Mesenchymal stem cell (in vitro differentiated cells and primary cell): Measurements from ENCODE around the gene IGFBP7.

Experiments used
- DNase-seq: peaks from one replicate; pipeline ENCODE4 v3.0.0-alpha.2; 2013
- H2AFZ ChIP-seq: one replicate; pipeline ENCODE4 v1.6.1; 2013; ENCODE audit warnings: low read depth, mild to moderate bottlenecking, control low read depth, inconsistent platforms, low read length, moderate library complexity
- H2AK5ac ChIP-seq: 2 replicates; pipeline ENCODE4 v1.6.1; 2013; ENCODE audit warnings: low read length, moderate library complexity, mild to moderate bottlenecking, inconsistent platforms; ENCODE audit not compliant: severe bottlenecking
- H2BK120ac ChIP-seq: one replicate; pipeline ENCODE4 v1.6.1; 2013; ENCODE audit warnings: low read depth, mild to moderate bottlenecking, inconsistent platforms, low read length, moderate library complexity
- H2BK12ac ChIP-seq, 2 experiments: one replicate each; pipeline ENCODE4 v1.6.1; 2013; ENCODE audit warnings: inconsistent platforms in 2 of 2, low read length in 2 of 2, mild to moderate bottlenecking in 2 of 2, moderate library complexity in 2 of 2, control low read depth in 1 of 2
- H2BK15ac ChIP-seq: one replicate; pipeline ENCODE4 v1.6.1; 2013; ENCODE audit warnings: mild to moderate bottlenecking, low read depth, inconsistent platforms; ENCODE audit not compliant: poor library complexity, severe bottlenecking
- H2BK5ac ChIP-seq: 2 replicates; pipeline ENCODE4 v1.6.1; 2013; ENCODE audit warnings: low read depth, mild to moderate bottlenecking, low read length, control low read depth, inconsistent platforms; ENCODE audit not compliant: poor library complexity, severe bottlenecking
- H3K14ac ChIP-seq, 2 experiments: one replicate each; pipeline ENCODE4 v1.6.1; 2013; ENCODE audit warnings: inconsistent platforms in 2 of 2, low read length in 2 of 2, control low read depth in 1 of 2, mild to moderate bottlenecking in 1 of 2, moderate library complexity in 1 of 2
- H3K18ac ChIP-seq, 2 experiments: one replicate each; pipeline ENCODE4 v1.6.1; 2013; ENCODE audit warnings: inconsistent platforms in 2 of 2, low read length in 2 of 2, control low read depth in 1 of 2, low read depth in 1 of 2, mild to moderate bottlenecking in 1 of 2
- H3K23ac ChIP-seq, 2 experiments: one replicate each; pipeline ENCODE4 v1.6.1; 2013; ENCODE audit warnings: inconsistent platforms in 2 of 2, low read length in 2 of 2, mild to moderate bottlenecking in 2 of 2, moderate library complexity in 2 of 2, control low read depth in 1 of 2
- H3K27ac ChIP-seq: 2 replicates; pipeline ENCODE4 v1.5.1; 2013; ENCODE audit warnings: mild to moderate bottlenecking, moderate library complexity, low read length, control low read depth, inconsistent platforms; ENCODE audit not compliant: poor library complexity, severe bottlenecking
- H3K27me3 ChIP-seq, 2 experiments: 2 replicates each; pipeline versions ENCODE4 v1.6.1 to v1.7.0; 2013; ENCODE audit warnings: low read length in 2 of 2, mild to moderate bottlenecking in 2 of 2, moderate library complexity in 2 of 2, control low read depth in 1 of 2, inconsistent platforms in 1 of 2; ENCODE audit not compliant: control insufficient read depth in 1 of 2, insufficient read depth in 1 of 2
- H3K36me3 ChIP-seq, 2 experiments: 2 replicates each; pipeline versions ENCODE4 v1.6.1 to v1.7.0; 2013; ENCODE audit warnings: low read length in 2 of 2, control low read depth in 1 of 2, inconsistent platforms in 1 of 2, low read depth in 1 of 2, mild to moderate bottlenecking in 1 of 2; ENCODE audit not compliant: insufficient read depth in 2 of 2, control insufficient read depth in 1 of 2
- H3K4ac ChIP-seq, 2 experiments: one replicate each; pipeline ENCODE4 v1.6.1; 2013; ENCODE audit warnings: inconsistent platforms in 2 of 2, low read length in 2 of 2, mild to moderate bottlenecking in 2 of 2, moderate library complexity in 2 of 2, control low read depth in 1 of 2, low read depth in 1 of 2
- H3K4me1 ChIP-seq: 2 replicates; pipeline ENCODE4 v1.6.1; 2013; ENCODE audit warnings: low read depth, low read length, control low read depth; ENCODE audit not compliant: control insufficient read depth, insufficient read depth
- H3K4me2 ChIP-seq: 2 replicates; pipeline ENCODE4 v1.6.1; 2013; ENCODE audit warnings: low read length, mild to moderate bottlenecking, inconsistent platforms; ENCODE audit not compliant: poor library complexity, severe bottlenecking
- H3K4me3 ChIP-seq, 2 experiments: 2 replicates each; pipeline versions ENCODE4 v1.5.1 to v1.7.0; 2013; ENCODE audit warnings: low read length in 2 of 2, mild to moderate bottlenecking in 2 of 2, control low read depth in 1 of 2, low read depth in 1 of 2; ENCODE audit not compliant: insufficient read depth in 1 of 2
- H3K79me1 ChIP-seq: replicated peaks from 2 replicates; pipeline ENCODE4 v1.6.1; 2013; ENCODE audit warnings: mild to moderate bottlenecking, control low read depth, low read length, inconsistent platforms; ENCODE audit not compliant: poor library complexity, severe bottlenecking
- H3K9ac ChIP-seq: 2 replicates; pipeline ENCODE4 v1.7.0; 2013; ENCODE audit warnings: mild to moderate bottlenecking, low read length, moderate library complexity
- H3K9me3 ChIP-seq: 2 replicates; pipeline ENCODE4 v1.7.0; 2013; ENCODE audit warnings: mild to moderate bottlenecking, low read length; ENCODE audit not compliant: control insufficient read depth
- H4K8ac ChIP-seq: one replicate; pipeline ENCODE4 v1.6.1; 2013; ENCODE audit warnings: inconsistent platforms, mild to moderate bottlenecking, low read length, moderate library complexity
- H4K91ac ChIP-seq: one replicate; pipeline ENCODE4 v1.6.1; 2013; ENCODE audit warnings: mild to moderate bottlenecking, low read length, inconsistent platforms
- WGBS: methylation state at CpG from one replicate; pipeline ENCODE4 v1.1.7; 2013; ENCODE audit warnings: mixed read lengths; 5-methylcytosine and 5-hydroxymethylcytosine counted together

The IGFBP7 gene

GRCh38 chr4:57157596-57158137 lies 47.5 kb upstream of the IGFBP7 start:
- Histone ChIP-seq H3K14ac (no peak overlapping the region), H3K27ac (no peak overlapping the region), H4K8ac (no peak overlapping the region), H2BK15ac (no peak overlapping the region), H3K23ac (no peak overlapping the region), H3K9ac (no peak overlapping the region), H4K91ac (no peak overlapping the region), H3K36me3 (no peaks in the 10 kb centered on the region), H2AK5ac (no peak overlapping the region), H3K4me3 (no peak overlapping the region), H3K79me1 (no peaks in the 10 kb centered on the region), H2BK120ac (no peak overlapping the region), H3K9me3 (peaks cover 8% of the 10 kb centered on the region), H3K18ac (no peak overlapping the region), H2AFZ (no peak overlapping the region), H2BK5ac (no peak overlapping the region), H3K27me3 (peaks cover 0 to 50% of the 10 kb centered on the region in 2 experiments), H3K4me2 (no peak overlapping the region), H2BK12ac (no peak overlapping the region), H3K4ac (no peak overlapping the region), H3K4me1 (peaks cover 4% of the 10 kb centered on the region)
- DNase-seq, result no peak
- WGBS, result 97% methylated on average over 6 of the region's 8 CpGs

- no peak overlapping the region for H3K4me2 ChIP-seq
- peaks cover 8% of the 10 kb centered on the region for H3K9me3 ChIP-seq
- no peak overlapping the region for H3K9ac ChIP-seq
- peak overlapping the region in 1 of 2 experiments; percentile 38 for H3K18ac ChIP-seq
- no peaks in the 10 kb centered on the region for H3K36me3 ChIP-seq
- peak overlapping the region; percentile 9 for H2AK5ac ChIP-seq
- peaks cover 6% of the 10 kb centered on the region for H3K4me1 ChIP-seq
- H2BK15ac ChIP-seq, result no peak overlapping the region
- H3K27me3 ChIP-seq, result peaks cover 0 to 50% of the 10 kb centered on the region in 2 experiments
- no peak overlapping the region for H2BK5ac ChIP-seq
- H4K91ac ChIP-seq, result no peak overlapping the region
- WGBS, result 41% methylated on average over 6 of the region's 7 CpGs
- no peak overlapping the region for H2AFZ ChIP-seq
- no peak overlapping the region for H4K8ac ChIP-seq
- DNase-seq, result peak; percentile 22
- H2BK120ac ChIP-seq, result no peak overlapping the region
- H3K14ac ChIP-seq, result no peak overlapping the region
- no peak overlapping the region for H3K23ac ChIP-seq
- no peaks in the 10 kb centered on the region for H3K79me1 ChIP-seq
- no peak overlapping the region for H3K27ac ChIP-seq
- no peak overlapping the region for H3K4me3 ChIP-seq
- H3K4ac ChIP-seq, result no peak overlapping the region
- H2BK12ac ChIP-seq, result peak overlapping the region in 1 of 2 experiments; percentile 15
These were observed 46.2 kb upstream of the IGFBP7 start for GRCh38 chr4:57156242-57156990.

- DNase-seq, result no peak
- Histone ChIP-seq H3K4me3 (no peak overlapping the region), H2BK5ac (no peak overlapping the region), H3K4me2 (no peak overlapping the region), H3K27ac (no peak overlapping the region), H3K36me3 (no peaks in the 10 kb centered on the region), H4K8ac (peak overlapping the region; percentile 75), H2AK5ac (no peak overlapping the region), H2BK120ac (peak overlapping the region; percentile 39), H2BK12ac (peak overlapping the region; percentile 56 to 81), H3K23ac (no peak overlapping the region), H4K91ac (peak overlapping the region; percentile 60), H3K4me1 (peaks cover 6% of the 10 kb centered on the region), H3K4ac (peak overlapping the region in 1 of 2 experiments; percentile 34), H3K9ac (no peak overlapping the region), H3K9me3 (peaks cover 8% of the 10 kb centered on the region), H3K27me3 (peaks cover 0 to 55% of the 10 kb centered on the region in 2 experiments), H2BK15ac (peak overlapping the region; percentile 91), H2AFZ (no peak overlapping the region), H3K79me1 (no peaks in the 10 kb centered on the region), H3K18ac (peak overlapping the region; percentile 87 to 88), H3K14ac (no peak overlapping the region)
- WGBS, result 56% methylated on average over 3 of the region's 3 CpGs
These were observed 44.7 kb upstream of the IGFBP7 start for GRCh38 chr4:57154926-57155325.

- peak overlapping the region; percentile 60 for H4K91ac ChIP-seq
- H2BK5ac ChIP-seq, result no peak overlapping the region
- H3K9ac ChIP-seq, result no peak overlapping the region
- H4K8ac ChIP-seq, result peak overlapping the region; percentile 74
- H3K27me3 ChIP-seq, result peaks cover 0 to 55% of the 10 kb centered on the region in 2 experiments
- no peak overlapping the region for H2AK5ac ChIP-seq
- H3K23ac ChIP-seq, result no peak overlapping the region
- no peak overlapping the region for H3K27ac ChIP-seq
- no peaks in the 10 kb centered on the region for H3K36me3 ChIP-seq
- no peak overlapping the region for H2AFZ ChIP-seq
- H3K4ac ChIP-seq, result peak overlapping the region in 1 of 2 experiments; percentile 73
- H3K14ac ChIP-seq, result no peak overlapping the region
- H3K9me3 ChIP-seq, result peaks cover 8% of the 10 kb centered on the region
- peak overlapping the region; percentile 73 for H2BK15ac ChIP-seq
- H3K79me1 ChIP-seq, result no peaks in the 10 kb centered on the region
- no peak overlapping the region for H2BK120ac ChIP-seq
- DNase-seq, result peak; percentile 65
- H3K4me2 ChIP-seq, result no peak overlapping the region
- no peak overlapping the region for H3K4me3 ChIP-seq
- H2BK12ac ChIP-seq, result peak overlapping the region in 1 of 2 experiments; percentile 59
- WGBS, result 4% methylated on average over 2 of the region's 4 CpGs
- H3K18ac ChIP-seq, result peak overlapping the region; percentile 87 to 88
- H3K4me1 ChIP-seq, result peaks cover 7% of the 10 kb centered on the region
These were observed 44.0 kb upstream of the IGFBP7 start for GRCh38 chr4:57154191-57154590.
